Measurements from ENCODE around the gene RAB4A. TPM values are rescaled to one million over a fixed set of nuclear protein-coding genes. Genes with fewer than 3 reads are reported as not detected.

RAB4A gene
- polyA plus RNA-seq, 1 experiment, result 24.8 TPM

DNA sequence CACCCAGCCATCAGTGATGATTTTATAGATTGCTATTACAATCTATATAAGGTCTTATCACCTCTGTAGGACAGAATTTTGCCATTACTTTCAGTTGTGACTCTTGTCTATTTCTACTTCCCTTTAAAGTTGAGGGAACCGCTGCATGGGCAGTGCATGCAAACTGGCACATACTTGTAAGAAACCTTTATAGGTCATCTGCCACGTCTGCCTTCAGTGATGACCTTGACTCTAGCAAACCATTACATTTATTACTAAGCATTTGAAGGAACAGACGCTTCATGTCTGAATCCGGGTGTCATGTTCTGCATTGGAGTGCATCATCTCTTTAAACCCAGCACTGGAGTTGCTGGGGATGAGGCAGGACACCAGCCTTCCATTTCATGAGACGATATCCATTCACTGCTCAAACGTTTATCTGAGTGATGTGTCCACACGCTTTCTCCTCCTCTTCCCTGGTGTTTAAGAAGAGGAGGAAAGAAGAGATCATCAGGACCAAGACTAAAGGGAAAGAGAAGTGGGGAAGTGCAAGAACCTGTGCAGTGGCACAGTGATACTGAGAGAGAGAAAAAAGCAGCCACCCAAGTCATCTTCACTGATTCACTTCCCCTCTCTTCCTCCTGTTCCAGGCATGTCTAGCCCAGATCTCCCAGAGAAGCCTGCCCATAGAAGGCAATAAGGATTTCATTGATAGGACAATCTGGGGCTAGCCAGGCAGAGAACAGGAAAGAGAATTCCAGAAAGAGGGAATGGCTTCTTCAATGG, 57.9 kb downstream of the RAB4A start:
- ChIA-PET POLR2A (no interaction called here), CTCF (no interaction called here)
- TF ChIP-seq CTCF (IDR thresholded peaks at IDR 0.05; ENCODE audit: insufficient read depth, low read depth, low read length), result no peak
- Histone ChIP-seq H3K4me3 (ENCODE audit: low read depth, low read length) (no peak overlapping the region), H3K36me3 (ENCODE audit: control insufficient read depth, insufficient read depth, low read length) (peaks cover 1% of the 10 kb centered on the region; the same call in 1 of the 2 replicates), H3K27me3 (ENCODE audit: control insufficient read depth, insufficient read depth, low read length) (no peaks in the 10 kb centered on the region)
- no peak for DNase-seq (ENCODE audit: low read depth)

DNA sequence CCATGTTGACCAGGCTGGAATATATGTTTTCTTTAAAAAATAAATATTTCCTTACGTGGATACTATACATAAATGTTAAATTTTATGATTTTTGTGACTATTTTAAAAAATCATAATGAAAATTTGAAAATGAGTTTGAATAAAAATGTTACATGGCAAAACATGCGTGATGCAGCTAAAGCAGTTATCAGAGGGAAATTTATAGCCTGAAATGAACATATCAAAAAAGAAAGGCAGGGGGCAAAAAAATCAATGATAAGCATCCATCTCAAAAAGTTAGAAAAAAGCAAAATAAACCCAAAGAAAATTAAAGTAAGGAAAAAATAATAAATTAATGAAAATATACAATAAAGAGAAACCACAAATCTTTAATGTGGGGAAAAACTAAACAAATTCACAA, 63.4 kb downstream of the RAB4A start:
- Histone ChIP-seq H3K4me3 (ENCODE audit: low read depth, low read length) (no peak overlapping the region), H3K36me3 (ENCODE audit: control insufficient read depth, insufficient read depth, low read length) (no peaks in the 10 kb centered on the region), H3K27me3 (ENCODE audit: control insufficient read depth, insufficient read depth, low read length) (no peaks in the 10 kb centered on the region)
- no peak for DNase-seq (ENCODE audit: low read depth)
- POLR2A ChIA-PET, result no interaction called here
- CTCF ChIA-PET, result no interaction called here
- no peak for TF ChIP-seq CTCF (IDR thresholded peaks at IDR 0.05; ENCODE audit: insufficient read depth, low read depth, low read length)

DNA sequence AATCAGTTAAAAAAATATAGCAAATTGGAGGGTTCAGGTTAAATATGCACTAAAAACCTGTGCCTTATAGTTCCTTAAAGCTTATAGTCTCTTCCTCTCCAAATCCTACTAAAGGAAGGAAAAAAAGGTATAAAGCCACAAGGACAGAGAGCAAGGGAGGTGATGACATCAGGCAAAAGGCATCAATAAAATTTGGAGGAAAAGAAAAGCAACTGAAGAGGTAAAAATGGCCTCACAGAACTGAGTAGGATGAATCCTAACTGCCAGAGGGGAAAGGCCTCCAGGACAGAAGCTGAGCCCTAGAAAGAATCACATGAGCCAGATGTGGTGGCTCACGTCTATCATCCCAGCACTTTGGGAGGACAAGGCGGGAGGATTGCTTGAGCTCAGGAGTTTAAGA, 63.8 kb downstream of the RAB4A start:
- no peak for DNase-seq (ENCODE audit: low read depth)
- ChIA-PET POLR2A (no interaction called here), CTCF (interaction anchor here (1.1 kb wide), 1 partner anchor 76 kb away, joined by 3 read pairs; no protein-coding TSS in a partner anchor)
- TF ChIP-seq CTCF (IDR thresholded peaks at IDR 0.05; ENCODE audit: insufficient read depth, low read depth, low read length), result no peak
- Histone ChIP-seq H3K27me3 (ENCODE audit: control insufficient read depth, insufficient read depth, low read length) (no peaks in the 10 kb centered on the region), H3K36me3 (ENCODE audit: control insufficient read depth, insufficient read depth, low read length) (no peaks in the 10 kb centered on the region), H3K4me3 (ENCODE audit: low read depth, low read length) (no peak overlapping the region)

GRCh38 chr1:229336345-229336744, 65.4 kb downstream of the RAB4A start:
- ChIA-PET POLR2A (no interaction called here), CTCF (interaction anchor here (0.6 kb wide), 1 partner anchor 1169 kb away, joined by 3 read pairs; no protein-coding TSS in a partner anchor)
- no peaks in the 10 kb centered on the region for H3K27me3 ChIP-seq (ENCODE audit: control insufficient read depth, insufficient read depth, low read length)
- no peak overlapping the region for H3K4me3 ChIP-seq (ENCODE audit: low read depth, low read length)
- no peak for TF ChIP-seq CTCF (IDR thresholded peaks at IDR 0.05; ENCODE audit: insufficient read depth, low read depth, low read length)
- DNase-seq (ENCODE audit: low read depth), result no peak
- H3K36me3 ChIP-seq (ENCODE audit: control insufficient read depth, insufficient read depth, low read length), result no peaks in the 10 kb centered on the region

DNA sequence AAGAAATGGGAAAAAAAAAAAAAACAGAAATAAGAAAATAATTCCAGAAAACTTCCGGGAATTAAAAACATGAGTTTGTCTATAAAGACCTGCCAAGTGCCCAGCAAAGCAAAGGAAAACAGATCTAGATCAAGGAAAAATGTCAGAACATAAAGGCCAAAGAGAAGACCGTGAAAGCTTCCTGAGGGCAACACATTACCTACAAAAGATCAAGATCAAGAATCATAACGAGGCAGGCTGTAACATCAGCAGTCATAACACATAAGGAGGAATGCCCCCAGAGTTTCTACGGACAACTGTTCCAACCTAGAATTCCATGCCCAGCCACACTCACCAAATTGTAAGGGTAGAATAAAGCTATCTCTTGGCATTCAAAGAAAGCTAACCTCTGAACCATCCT, 68.2 kb downstream of the RAB4A start:
- no peak for DNase-seq (ENCODE audit: low read depth)
- ChIA-PET CTCF (interaction anchor here (0.9 kb wide), 1 partner anchor 34 kb away, joined by 3 read pairs; no protein-coding TSS in a partner anchor), POLR2A (no interaction called here)
- no peak for TF ChIP-seq CTCF (IDR thresholded peaks at IDR 0.05; ENCODE audit: insufficient read depth, low read depth, low read length)
- no peaks in the 10 kb centered on the region for H3K27me3 ChIP-seq (ENCODE audit: control insufficient read depth, insufficient read depth, low read length)
- H3K4me3 ChIP-seq (ENCODE audit: low read depth, low read length), result no peak overlapping the region
- no peaks in the 10 kb centered on the region for H3K36me3 ChIP-seq (ENCODE audit: control insufficient read depth, insufficient read depth, low read length)
